ENCODE data around the gene TMEM235.

Gene TMEM235

DNA sequence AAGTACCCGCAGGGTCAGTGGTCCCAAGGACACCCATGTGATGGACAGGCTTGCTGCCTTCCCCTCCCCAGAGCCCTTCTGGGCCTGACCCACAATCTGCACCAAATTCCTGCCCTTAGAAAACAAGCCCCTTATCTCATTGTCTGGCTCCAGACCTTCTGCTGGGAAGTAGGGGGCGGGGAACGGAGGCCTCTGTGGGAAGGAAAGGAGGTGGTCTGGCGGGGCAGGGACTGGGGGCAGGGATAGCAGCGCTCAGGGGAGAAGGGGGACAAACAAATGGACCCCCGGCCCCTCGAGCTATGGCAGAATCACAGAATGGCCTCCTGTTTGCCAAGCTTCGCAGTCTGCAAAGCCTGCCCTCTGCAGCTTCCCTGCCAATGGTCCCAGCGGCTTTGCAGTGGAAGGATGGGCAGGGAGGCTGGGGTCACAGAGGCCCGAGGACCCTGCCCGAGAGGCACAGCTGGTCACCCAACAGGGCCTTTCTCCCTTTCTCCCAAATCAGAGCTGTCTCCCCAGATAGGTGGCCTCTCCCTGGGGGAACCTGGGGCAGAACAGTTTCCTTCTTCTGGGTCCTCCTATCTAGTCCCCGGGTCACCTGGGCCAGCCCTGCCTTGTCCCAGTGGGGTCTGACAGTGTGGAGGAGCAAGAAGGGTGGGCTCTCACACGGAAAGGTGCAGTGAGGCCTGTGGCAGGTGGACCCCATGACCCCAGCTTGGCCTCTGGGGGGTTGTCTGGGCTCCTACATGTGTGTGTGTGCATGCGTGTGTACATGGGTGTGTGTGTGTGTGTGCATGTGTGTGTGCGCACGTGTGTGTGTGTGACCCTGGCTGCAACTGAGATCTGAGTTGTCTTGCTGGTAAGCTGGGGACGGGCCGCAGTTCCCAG is 25.5 kb downstream of the TMEM235 start:
- Histone ChIP-seq H2AFZ (ENCODE audit: low read depth, low read length) (no peak overlapping the region), H3K27me3 (ENCODE audit: insufficient read depth, low read length, poor library complexity) (no peaks in the 10 kb centered on the region), H3K27ac (ENCODE audit: low read length) (peak overlapping the region; percentile 83), H3K4me1 (ENCODE audit: insufficient read depth, low read length) (peaks cover 60% of the 10 kb centered on the region), H3K9ac (ENCODE audit: low read depth, low read length) (peak overlapping the region; percentile 47; the same call in 1 of the 2 replicates), H3K4me2 (ENCODE audit: insufficient read depth, low read length) (no peak overlapping the region), H3K4me3 (ENCODE audit: low read depth in 1 of 2, low read length in 2 of 2) (no peak overlapping the region), H4K20me1 (ENCODE audit: insufficient read depth, low read length) (no peaks in the 10 kb centered on the region; the same call in 1 of the 2 replicates), H3K9me3 (ENCODE audit: insufficient read depth, low read length, severe bottlenecking) (no peaks in the 10 kb centered on the region), H3K79me2 (ENCODE audit: insufficient read depth, low read length) (peaks cover 4% of the 10 kb centered on the region), H3K36me3 (ENCODE audit: insufficient read depth, low read length) (no peaks in the 10 kb centered on the region; the same call in 1 of the 2 replicates)
- ATAC-seq (ENCODE audit: insufficient read depth, low read depth) (no peak), DNase-seq (no peak)
- TF ChIP-seq EZH2 (IDR thresholded peaks at IDR 0.05; ENCODE audit: borderline replicate concordance, low read depth, low read length, severe bottlenecking) = no peak
- TF ChIP-seq, protein P1, sequence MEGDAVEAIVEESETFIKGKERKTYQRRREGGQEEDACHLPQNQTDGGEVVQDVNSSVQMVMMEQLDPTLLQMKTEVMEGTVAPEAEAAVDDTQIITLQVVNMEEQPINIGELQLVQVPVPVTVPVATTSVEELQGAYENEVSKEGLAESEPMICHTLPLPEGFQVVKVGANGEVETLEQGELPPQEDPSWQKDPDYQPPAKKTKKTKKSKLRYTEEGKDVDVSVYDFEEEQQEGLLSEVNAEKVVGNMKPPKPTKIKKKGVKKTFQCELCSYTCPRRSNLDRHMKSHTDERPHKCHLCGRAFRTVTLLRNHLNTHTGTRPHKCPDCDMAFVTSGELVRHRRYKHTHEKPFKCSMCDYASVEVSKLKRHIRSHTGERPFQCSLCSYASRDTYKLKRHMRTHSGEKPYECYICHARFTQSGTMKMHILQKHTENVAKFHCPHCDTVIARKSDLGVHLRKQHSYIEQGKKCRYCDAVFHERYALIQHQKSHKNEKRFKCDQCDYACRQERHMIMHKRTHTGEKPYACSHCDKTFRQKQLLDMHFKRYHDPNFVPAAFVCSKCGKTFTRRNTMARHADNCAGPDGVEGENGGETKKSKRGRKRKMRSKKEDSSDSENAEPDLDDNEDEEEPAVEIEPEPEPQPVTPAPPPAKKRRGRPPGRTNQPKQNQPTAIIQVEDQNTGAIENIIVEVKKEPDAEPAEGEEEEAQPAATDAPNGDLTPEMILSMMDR (IDR thresholded peaks at IDR 0.05; ENCODE audit: borderline replicate concordance, extremely low read depth, low read length, poor library complexity, severe bottlenecking) = no peak

DNA sequence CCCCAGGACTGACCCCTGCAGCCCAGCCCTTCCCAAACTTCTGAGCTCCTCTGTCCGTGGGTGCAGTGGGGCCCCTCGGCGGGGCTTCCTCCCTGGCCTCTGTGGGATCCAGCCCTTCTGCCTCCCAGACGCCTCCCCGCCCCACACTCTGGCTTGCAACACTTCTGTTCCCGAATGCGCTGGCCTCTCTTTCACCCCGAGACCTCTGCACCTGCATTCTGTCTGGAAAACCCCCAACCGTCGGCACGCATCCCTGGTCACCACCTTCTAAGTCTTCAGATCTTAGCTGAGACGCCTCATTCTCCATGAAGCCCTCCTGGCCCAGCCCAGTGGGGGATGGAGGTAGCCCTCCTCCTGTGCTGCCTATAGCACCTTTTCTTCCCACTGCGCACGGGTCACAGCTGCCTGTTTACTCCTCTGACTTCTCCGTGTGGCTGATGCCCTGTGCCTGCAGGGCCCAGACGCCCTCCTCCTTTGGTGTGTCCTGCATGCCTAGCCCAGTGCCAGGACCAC is 26.4 kb downstream of the TMEM235 start:
- H3K9me3 ChIP-seq (ENCODE audit: insufficient read depth, low read length, severe bottlenecking) = no peaks in the 10 kb centered on the region
- DNase-seq (peak; percentile 42), ATAC-seq (ENCODE audit: insufficient read depth, low read depth) (peak; percentile 10)
- peaks cover 4% of the 10 kb centered on the region for H3K79me2 ChIP-seq (ENCODE audit: insufficient read depth, low read length)
- TF ChIP-seq, protein P1 (IDR thresholded peaks at IDR 0.05; ENCODE audit: borderline replicate concordance, extremely low read depth, low read length, poor library complexity, severe bottlenecking) = no peak
- TF ChIP-seq EZH2 (IDR thresholded peaks at IDR 0.05; ENCODE audit: borderline replicate concordance, low read depth, low read length, severe bottlenecking) = no peak
- H4K20me1 ChIP-seq (ENCODE audit: insufficient read depth, low read length) = no peaks in the 10 kb centered on the region; the same call in 1 of the 2 replicates
- H3K4me3 ChIP-seq (ENCODE audit: low read depth in 1 of 2, low read length in 2 of 2) = peak overlapping the region in 1 of 2 experiments; percentile 27; a peak in 1 of 4 replicates
- H3K9ac ChIP-seq (ENCODE audit: low read depth, low read length) = peak overlapping the region; percentile 47
- peak overlapping the region; percentile 59 for H3K4me2 ChIP-seq (ENCODE audit: insufficient read depth, low read length)
- H2AFZ ChIP-seq (ENCODE audit: low read depth, low read length) = peak overlapping the region; percentile 29; the same call in 1 of the 2 replicates
- no peaks in the 10 kb centered on the region for H3K27me3 ChIP-seq (ENCODE audit: insufficient read depth, low read length, poor library complexity)
- no peaks in the 10 kb centered on the region; the same call in 1 of the 2 replicates for H3K36me3 ChIP-seq (ENCODE audit: insufficient read depth, low read length)
- peak overlapping the region; percentile 83 for H3K27ac ChIP-seq (ENCODE audit: low read length)
- peaks cover 51% of the 10 kb centered on the region for H3K4me1 ChIP-seq (ENCODE audit: insufficient read depth, low read length)

DNA sequence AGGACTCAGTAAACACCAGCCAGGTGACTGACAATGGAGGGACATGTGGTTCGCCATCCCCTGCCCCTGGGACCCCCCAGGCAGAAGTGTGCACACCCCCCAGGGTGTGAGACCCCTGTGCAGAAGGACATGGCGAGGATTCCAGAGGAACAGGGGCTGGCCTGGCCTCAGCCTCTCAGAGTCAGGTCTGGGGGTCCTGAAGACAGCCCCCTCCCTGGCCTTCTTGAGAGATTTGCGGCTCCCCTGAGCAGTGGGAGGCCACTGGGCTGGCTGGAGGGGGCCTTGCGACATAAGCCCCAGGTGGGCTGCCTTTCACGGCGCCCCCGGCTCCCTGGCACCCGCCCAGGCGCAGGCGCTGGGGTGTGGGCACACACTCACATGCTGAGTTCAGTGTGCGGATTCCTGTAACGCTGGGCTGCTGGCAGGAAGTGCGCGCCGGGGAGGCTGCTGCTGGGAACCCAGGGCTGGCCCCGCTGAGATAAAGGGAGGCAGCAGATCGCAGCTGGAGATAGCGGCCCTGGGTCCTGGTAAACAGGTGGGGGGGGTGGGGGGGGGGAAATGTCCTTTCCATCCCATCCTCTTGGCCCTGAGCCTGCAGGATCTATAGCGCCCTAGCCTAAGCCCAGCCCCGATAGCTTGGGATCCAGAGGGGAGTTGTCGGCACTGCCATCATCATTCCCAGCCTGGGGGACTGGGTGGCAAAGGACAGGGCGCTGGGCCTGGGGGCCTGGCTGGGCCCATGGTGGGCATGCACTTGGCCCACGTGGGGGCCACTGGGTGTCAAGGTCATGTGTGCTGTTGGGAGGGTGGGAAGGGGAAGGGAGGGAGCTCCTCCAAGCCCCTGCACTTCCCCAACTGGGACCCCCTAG is 27.1 kb downstream of the TMEM235 start:
- Histone ChIP-seq H3K9ac (ENCODE audit: low read depth, low read length) (peak overlapping the region; percentile 47), H3K4me2 (ENCODE audit: insufficient read depth, low read length) (peak overlapping the region; percentile 59), H3K36me3 (ENCODE audit: insufficient read depth, low read length) (no peaks in the 10 kb centered on the region; the same call in 1 of the 2 replicates), H4K20me1 (ENCODE audit: insufficient read depth, low read length) (no peaks in the 10 kb centered on the region; the same call in 1 of the 2 replicates), H3K27ac (ENCODE audit: low read length) (peak overlapping the region; percentile 86), H3K9me3 (ENCODE audit: insufficient read depth, low read length, severe bottlenecking) (no peaks in the 10 kb centered on the region), H3K4me1 (ENCODE audit: insufficient read depth, low read length) (peaks cover 44% of the 10 kb centered on the region), H2AFZ (ENCODE audit: low read depth, low read length) (peak overlapping the region; percentile 29; the same call in 1 of the 2 replicates), H3K79me2 (ENCODE audit: insufficient read depth, low read length) (peaks cover 4% of the 10 kb centered on the region), H3K4me3 (ENCODE audit: low read depth in 1 of 2, low read length in 2 of 2) (peak overlapping the region in 1 of 2 experiments; percentile 27; a peak in 1 of 4 replicates), H3K27me3 (ENCODE audit: insufficient read depth, low read length, poor library complexity) (no peaks in the 10 kb centered on the region)
- DNase-seq = peak; percentile 92
- ATAC-seq (ENCODE audit: insufficient read depth, low read depth) = peak; percentile 91
- TF ChIP-seq EZH2 (IDR thresholded peaks at IDR 0.05; ENCODE audit: borderline replicate concordance, low read depth, low read length, severe bottlenecking) = no peak
- TF ChIP-seq, protein P1 (IDR thresholded peaks at IDR 0.05; ENCODE audit: borderline replicate concordance, extremely low read depth, low read length, poor library complexity, severe bottlenecking) = no peak
